Keratinocyte (primary cell): ENCODE results near the gene DIS3L2.

Source experiments
- EZH2 ChIP-seq: IDR thresholded peaks from one replicate; pipeline ENCODE4 v1.6.1; 2012; ENCODE audit warnings: inconsistent platforms, mild to moderate bottlenecking, low read length, moderate library complexity
- TF ChIP-seq, protein P1 (sequence below), 3 experiments: IDR thresholded peaks in 1 of 3; conservative IDR thresholded peaks in 1 of 3; optimal IDR thresholded peaks in 1 of 3; 2 replicates in 2 of 3; 3 replicates in 1 of 3; pipeline versions ENCODE3 to v1.5.1; 2011; ENCODE audit warnings: low read length in 3 of 3, mild to moderate bottlenecking in 3 of 3, moderate library complexity in 2 of 3, control low read depth in 1 of 3, inconsistent platforms in 1 of 3; ENCODE audit not compliant: insufficient read depth in 2 of 3; ENCODE audit errors: extremely low read depth in 1 of 3

DNA sequence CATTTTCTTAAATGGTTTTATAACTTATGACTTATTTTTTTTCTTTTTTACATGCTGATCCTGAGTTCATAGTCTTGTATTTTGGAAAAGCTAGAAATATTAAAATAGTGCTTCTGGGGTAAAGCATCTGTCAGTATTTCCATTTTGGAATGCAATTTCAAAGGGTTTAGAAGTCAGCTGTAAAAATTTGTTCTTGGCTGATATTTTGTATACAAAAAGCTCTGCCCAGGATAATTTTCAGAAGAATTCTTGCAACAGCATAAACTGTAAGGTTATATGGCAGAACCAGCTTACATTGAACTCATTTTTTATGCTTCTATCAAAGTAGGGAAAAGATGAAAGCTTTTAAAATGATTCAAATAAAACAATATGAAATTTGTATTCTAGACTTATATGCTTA, 97.4 kb downstream of the DIS3L2 start:
- TF ChIP-seq, protein P1, sequence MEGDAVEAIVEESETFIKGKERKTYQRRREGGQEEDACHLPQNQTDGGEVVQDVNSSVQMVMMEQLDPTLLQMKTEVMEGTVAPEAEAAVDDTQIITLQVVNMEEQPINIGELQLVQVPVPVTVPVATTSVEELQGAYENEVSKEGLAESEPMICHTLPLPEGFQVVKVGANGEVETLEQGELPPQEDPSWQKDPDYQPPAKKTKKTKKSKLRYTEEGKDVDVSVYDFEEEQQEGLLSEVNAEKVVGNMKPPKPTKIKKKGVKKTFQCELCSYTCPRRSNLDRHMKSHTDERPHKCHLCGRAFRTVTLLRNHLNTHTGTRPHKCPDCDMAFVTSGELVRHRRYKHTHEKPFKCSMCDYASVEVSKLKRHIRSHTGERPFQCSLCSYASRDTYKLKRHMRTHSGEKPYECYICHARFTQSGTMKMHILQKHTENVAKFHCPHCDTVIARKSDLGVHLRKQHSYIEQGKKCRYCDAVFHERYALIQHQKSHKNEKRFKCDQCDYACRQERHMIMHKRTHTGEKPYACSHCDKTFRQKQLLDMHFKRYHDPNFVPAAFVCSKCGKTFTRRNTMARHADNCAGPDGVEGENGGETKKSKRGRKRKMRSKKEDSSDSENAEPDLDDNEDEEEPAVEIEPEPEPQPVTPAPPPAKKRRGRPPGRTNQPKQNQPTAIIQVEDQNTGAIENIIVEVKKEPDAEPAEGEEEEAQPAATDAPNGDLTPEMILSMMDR (optimal IDR thresholded peaks at IDR 0.05 in 1 of 3, IDR thresholded peaks at IDR 0.05 in 1 of 3, conservative IDR thresholded peaks at IDR 0.05 in 1 of 3; ENCODE audit: extremely low read depth in 1 of 3, insufficient read depth in 2 of 3, low read length in 3 of 3): no peak
- no peak for TF ChIP-seq EZH2
